ENCODE results near the gene NHERF2. TPM values are rescaled to one million over a fixed set of nuclear protein-coding genes. Genes with fewer than 3 reads are reported as not detected.

NHERF2 gene
- total RNA-seq, 3 donors from 2014 or later: 54.5 to 65.4 (median 60.0) TPM

DNA sequence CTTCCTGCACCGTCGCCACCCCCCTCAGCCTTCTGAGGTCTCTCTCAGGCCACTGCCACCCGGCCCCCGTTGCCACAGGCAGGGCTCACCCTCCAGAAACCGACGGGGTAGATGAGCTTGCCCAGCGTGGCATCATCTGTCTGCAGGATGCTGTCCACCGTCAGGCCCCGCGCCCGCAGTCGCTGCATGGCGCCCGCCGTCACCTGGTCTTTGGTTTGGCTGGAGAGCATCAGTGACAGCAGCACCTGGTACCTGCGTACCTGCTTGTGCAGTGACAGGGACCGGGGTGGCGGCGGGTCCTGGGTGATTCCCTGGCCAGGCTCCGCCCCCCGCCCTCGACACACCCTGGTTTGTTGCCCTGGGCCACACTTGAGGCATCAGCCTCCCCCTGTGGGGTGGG is 17.8 kb downstream of the NHERF2 start:
- intact Hi-C loops (cut with DNase I, micrococcal nuclease): no loop called here
- no peak for ATAC-seq
- Histone ChIP-seq H3K4me1 (ENCODE audit: low read depth) (peaks cover 66% of the 10 kb centered on the region), H3K4me3 (no peak overlapping the region), H3K9me3 (no peaks in the 10 kb centered on the region), H3K36me3 (ENCODE audit: low read depth) (no peaks in the 10 kb centered on the region)
- peak in 1 of 3 donors; percentile 70 for DNase-seq
- TF ChIP-seq, protein P1, sequence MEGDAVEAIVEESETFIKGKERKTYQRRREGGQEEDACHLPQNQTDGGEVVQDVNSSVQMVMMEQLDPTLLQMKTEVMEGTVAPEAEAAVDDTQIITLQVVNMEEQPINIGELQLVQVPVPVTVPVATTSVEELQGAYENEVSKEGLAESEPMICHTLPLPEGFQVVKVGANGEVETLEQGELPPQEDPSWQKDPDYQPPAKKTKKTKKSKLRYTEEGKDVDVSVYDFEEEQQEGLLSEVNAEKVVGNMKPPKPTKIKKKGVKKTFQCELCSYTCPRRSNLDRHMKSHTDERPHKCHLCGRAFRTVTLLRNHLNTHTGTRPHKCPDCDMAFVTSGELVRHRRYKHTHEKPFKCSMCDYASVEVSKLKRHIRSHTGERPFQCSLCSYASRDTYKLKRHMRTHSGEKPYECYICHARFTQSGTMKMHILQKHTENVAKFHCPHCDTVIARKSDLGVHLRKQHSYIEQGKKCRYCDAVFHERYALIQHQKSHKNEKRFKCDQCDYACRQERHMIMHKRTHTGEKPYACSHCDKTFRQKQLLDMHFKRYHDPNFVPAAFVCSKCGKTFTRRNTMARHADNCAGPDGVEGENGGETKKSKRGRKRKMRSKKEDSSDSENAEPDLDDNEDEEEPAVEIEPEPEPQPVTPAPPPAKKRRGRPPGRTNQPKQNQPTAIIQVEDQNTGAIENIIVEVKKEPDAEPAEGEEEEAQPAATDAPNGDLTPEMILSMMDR (IDR thresholded peaks at IDR 0.05): no peak

DNA sequence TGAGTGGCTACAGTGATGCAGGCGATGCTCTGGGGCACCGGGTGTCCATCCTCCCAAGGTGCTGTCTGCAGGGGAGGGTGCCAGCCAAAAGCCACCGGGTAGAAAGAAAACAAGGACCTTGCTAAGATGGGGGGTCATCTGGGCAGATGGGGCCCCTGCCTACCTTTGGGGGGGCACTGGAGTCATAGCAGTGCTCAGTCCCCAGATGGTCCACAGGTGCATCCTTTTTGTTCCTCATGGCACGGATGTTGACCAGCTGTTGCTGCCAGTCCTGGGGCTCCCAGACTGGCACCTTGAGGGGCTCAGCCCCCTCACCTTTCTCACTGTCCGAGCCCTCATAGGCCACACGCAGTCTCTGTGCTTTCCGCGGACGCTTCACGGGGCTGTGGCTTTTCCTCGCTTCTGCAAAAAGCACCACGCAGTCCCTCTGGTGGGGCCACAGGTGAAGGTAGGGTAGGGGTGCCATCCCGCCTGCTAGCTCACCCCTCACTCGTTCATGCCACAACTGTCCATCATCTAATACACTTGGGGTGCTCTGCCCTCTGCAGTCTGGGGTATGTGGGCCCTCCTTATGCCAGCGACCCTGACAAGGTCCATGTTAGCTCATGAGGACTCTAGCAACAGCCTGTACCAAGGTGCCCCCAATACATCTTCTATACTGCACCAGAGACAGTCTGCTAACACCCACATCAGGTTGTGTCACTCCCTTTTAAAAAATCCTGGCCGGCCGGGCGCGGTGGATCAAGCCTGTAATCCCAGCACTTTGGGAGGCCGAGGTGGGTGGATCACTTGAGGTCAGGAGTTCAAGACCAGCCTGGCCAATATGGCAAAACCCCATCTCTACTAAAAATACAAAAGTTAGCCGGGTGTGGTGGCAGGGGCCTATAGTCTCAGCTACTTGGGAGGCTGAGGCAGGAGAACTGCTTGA is 19.5 kb downstream of the NHERF2 start:
- TF ChIP-seq, protein P1 (IDR thresholded peaks at IDR 0.05): no peak
- ATAC-seq (no peak), DNase-seq (peak in 1 of 3 donors; percentile 57)
- intact Hi-C loops (cut with DNase I, micrococcal nuclease): no loop called here
- Histone ChIP-seq H3K36me3 (ENCODE audit: low read depth) (no peaks in the 10 kb centered on the region), H3K4me3 (no peak overlapping the region), H3K9me3 (no peaks in the 10 kb centered on the region), H3K4me1 (ENCODE audit: low read depth) (peaks cover 49% of the 10 kb centered on the region)

DNA sequence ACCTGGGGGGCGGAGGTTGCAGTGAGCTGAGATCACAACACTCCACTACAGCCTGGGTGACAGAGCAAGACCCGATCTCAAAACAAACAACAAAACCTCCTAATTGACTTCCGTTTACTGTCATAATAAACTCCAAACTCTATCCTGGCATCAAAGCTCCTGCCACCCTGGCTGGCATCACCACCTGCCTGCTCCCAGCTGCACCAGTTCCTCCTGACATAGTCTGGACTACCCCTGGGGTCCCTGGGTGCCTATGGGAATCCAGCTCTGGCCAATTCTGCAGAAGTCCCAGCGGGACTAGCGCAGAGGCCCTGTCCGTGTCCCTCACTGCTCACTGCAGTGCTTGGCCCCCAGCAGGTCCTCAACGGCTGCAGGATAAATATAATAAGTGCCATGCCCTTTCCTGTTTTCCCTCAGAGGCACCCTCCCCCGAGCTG is 20.2 kb downstream of the NHERF2 start:
- Histone ChIP-seq H3K4me1 (ENCODE audit: low read depth) (peaks cover 42% of the 10 kb centered on the region), H3K9me3 (no peaks in the 10 kb centered on the region), H3K36me3 (ENCODE audit: low read depth) (no peaks in the 10 kb centered on the region), H3K4me3 (no peak overlapping the region)
- DNase-seq (no peak), ATAC-seq (no peak)
- intact Hi-C loops (cut with DNase I, micrococcal nuclease): no loop called here
- TF ChIP-seq, protein P1 (IDR thresholded peaks at IDR 0.05): no peak

DNA sequence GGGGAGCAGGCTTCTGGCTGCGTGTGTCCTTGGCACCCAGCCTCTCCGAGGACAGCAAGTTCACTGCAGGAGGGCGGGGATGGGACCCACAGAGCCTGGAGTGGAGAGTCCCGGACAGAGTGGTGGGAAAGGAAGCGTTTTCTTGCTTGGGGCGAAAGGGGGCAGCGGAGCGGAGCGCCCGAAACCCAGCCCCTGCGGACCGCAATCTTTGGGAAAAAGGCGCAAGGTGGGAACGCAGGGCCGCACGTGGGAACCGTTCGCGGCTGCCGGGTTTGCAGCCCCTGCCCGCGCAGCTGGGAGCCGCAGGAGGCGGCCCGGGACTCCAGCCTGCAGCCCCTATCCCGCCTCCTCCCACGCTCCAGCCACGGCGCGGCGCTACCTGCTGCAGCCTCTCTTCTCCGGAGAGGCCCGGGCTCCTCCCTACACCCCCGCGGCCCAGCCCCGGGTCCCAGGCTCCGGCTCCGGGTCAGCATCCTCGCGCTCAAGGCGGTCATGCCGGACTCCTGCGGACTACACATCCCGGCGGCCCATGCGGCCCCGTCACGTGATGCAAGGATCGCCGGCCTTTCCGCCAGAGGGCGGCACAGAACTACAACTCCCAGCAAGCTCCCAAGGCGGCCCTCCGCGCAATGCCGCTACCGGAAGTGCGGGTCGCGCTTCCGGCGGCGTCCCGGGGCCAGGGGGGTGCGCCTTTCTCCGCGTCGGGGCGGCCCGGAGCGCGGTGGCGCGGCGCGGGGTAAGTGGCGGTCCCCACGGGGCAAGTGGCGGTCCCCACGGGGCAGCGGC is 20.8 kb downstream of the NHERF2 start, which contains the start of the genes NTHL1 and TSC2:
NTHL1 (minus strand) TSS at position 505 of the 786 bp plus-strand sequence; CDS start at position 494, 11 bp downstream.
TSC2 (plus strand) TSS at position 656 of the 786 bp plus-strand sequence. CDS start 631 bp downstream, outside the sequence.
- ATAC-seq: peak; percentile 84
- no peaks in the 10 kb centered on the region for H3K9me3 ChIP-seq
- DNase-seq: peak; percentile 97 to 98 (median 98)
- no peaks in the 10 kb centered on the region for H3K36me3 ChIP-seq (ENCODE audit: low read depth)
- intact Hi-C loops (cut with DNase I, micrococcal nuclease): no loop called here
- peaks cover 36% of the 10 kb centered on the region for H3K4me1 ChIP-seq (ENCODE audit: low read depth)
- H3K4me3 ChIP-seq: peak within 1 kb of the TSS; percentile 80
- TF ChIP-seq, protein P1 (IDR thresholded peaks at IDR 0.05): peak; percentile 6

DNA sequence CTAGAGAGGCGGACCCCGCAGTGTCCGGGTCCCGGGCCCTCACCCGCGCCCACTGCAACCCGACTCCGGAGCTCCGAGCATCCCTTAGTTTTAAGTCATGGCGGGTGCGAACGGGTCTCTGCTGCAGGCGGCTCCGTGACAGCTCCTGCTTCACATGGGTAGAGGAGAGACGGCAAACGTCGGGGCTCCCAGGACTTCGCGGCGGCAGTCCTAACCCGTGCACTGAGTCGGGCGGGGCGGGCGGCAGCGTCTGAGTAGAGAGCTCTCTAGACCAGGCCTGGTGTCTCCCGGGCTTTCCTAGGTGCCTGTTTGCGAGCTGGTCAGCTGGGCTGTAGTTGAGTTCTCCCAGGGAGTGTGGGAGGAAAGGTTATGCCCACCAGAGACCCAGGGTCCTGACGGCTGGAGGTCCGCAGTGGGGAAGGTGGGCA is 21.4 kb downstream of the NHERF2 start:
- H3K4me1 ChIP-seq (ENCODE audit: low read depth): peaks cover 33% of the 10 kb centered on the region
- no peaks in the 10 kb centered on the region for H3K36me3 ChIP-seq (ENCODE audit: low read depth)
- intact Hi-C loops (cut with DNase I, micrococcal nuclease): no loop called here
- peak overlapping the region; percentile 80 for H3K4me3 ChIP-seq
- no peaks in the 10 kb centered on the region for H3K9me3 ChIP-seq
- DNase-seq (no peak), ATAC-seq (peak; percentile 23)
- TF ChIP-seq, protein P1 (IDR thresholded peaks at IDR 0.05): no peak
